Measurements from ENCODE around the gene IGF2.

- TF ChIP-seq, protein P1, sequence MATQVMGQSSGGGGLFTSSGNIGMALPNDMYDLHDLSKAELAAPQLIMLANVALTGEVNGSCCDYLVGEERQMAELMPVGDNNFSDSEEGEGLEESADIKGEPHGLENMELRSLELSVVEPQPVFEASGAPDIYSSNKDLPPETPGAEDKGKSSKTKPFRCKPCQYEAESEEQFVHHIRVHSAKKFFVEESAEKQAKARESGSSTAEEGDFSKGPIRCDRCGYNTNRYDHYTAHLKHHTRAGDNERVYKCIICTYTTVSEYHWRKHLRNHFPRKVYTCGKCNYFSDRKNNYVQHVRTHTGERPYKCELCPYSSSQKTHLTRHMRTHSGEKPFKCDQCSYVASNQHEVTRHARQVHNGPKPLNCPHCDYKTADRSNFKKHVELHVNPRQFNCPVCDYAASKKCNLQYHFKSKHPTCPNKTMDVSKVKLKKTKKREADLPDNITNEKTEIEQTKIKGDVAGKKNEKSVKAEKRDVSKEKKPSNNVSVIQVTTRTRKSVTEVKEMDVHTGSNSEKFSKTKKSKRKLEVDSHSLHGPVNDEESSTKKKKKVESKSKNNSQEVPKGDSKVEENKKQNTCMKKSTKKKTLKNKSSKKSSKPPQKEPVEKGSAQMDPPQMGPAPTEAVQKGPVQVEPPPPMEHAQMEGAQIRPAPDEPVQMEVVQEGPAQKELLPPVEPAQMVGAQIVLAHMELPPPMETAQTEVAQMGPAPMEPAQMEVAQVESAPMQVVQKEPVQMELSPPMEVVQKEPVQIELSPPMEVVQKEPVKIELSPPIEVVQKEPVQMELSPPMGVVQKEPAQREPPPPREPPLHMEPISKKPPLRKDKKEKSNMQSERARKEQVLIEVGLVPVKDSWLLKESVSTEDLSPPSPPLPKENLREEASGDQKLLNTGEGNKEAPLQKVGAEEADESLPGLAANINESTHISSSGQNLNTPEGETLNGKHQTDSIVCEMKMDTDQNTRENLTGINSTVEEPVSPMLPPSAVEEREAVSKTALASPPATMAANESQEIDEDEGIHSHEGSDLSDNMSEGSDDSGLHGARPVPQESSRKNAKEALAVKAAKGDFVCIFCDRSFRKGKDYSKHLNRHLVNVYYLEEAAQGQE (IDR thresholded peaks at IDR 0.05; ENCODE audit: borderline replicate concordance), result no peak
- TF ChIP-seq CTCF (IDR thresholded peaks at IDR 0.05; ENCODE audit: poor library complexity, severe bottlenecking) (no peak), TAF1 (IDR thresholded peaks at IDR 0.05; ENCODE audit: low read depth) (no peak)
These were observed 15.0 kb upstream of the IGF2 start for GRCh38 chr11:2154195-2154585.
